ENCODE data around the gene BRMS1.
"Not testable (repeated sequence)": the region's sequence is repeated elsewhere in the genome, so short reads cannot be mapped to it uniquely, and the experiment has no call there.

Gene BRMS1

DNA sequence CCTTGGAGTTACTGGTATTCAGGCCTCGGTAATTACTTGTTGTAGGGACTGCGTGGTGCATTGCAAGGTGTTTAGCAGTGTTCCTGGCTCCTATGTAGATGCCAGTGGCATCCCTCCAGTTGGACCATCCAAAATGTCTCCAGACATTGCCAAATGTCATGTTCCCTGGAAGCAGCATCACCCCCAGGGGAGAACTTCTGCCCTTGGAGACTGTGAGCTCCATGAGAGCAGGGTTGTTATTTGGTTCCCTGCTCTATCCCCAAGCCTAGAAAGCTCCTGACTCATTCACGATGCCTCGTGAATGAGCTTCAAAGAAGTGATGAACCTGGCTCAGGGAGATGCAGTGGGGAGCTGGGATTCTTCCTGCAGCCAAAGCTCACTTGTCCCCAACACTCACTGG lies 23.3 kb downstream of the BRMS1 start:
- no peak for DNase-seq

DNA sequence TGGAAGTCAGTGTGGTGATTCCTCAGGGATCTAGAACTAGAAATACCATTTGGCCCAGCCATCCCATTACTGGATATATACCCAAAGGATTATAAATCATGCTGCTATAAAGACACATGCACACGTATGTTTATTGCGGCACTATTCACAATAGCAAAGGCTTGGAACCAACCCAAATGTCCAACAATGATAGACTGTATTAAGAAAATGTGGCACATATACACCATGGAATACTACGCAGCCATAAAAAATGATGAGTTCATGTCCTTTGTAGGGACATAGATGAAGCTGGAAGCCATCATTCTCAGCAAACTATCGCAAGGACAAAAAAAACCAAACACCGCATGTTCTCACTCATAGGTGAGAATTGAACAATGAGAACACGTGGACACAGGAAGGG lies 24.2 kb downstream of the BRMS1 start:
- not testable (repeated sequence) for DNase-seq

DNA sequence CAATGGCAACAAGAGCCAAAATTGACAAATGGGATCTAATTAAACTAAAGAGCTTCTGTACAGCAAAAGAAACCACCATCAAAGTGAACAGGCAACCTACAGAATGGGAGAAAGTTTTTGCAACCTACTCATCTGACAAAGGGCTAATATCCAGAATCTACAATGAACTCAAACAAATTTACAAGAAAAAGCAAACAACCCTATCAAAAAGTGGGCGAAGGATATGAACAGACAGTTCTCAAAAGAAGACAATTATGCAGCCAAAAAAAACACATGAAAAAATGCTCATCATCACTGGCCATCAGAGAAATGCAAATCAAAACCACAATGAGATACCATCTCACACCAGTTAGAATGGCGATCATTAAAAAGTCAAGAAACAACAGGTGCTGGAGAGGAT lies 24.6 kb downstream of the BRMS1 start:
- DNase-seq, result not testable (repeated sequence)

- DNase-seq, result no peak
These were observed 26.3 kb downstream of the BRMS1 start for GRCh38 chr11:66318600-66318970.

DNA sequence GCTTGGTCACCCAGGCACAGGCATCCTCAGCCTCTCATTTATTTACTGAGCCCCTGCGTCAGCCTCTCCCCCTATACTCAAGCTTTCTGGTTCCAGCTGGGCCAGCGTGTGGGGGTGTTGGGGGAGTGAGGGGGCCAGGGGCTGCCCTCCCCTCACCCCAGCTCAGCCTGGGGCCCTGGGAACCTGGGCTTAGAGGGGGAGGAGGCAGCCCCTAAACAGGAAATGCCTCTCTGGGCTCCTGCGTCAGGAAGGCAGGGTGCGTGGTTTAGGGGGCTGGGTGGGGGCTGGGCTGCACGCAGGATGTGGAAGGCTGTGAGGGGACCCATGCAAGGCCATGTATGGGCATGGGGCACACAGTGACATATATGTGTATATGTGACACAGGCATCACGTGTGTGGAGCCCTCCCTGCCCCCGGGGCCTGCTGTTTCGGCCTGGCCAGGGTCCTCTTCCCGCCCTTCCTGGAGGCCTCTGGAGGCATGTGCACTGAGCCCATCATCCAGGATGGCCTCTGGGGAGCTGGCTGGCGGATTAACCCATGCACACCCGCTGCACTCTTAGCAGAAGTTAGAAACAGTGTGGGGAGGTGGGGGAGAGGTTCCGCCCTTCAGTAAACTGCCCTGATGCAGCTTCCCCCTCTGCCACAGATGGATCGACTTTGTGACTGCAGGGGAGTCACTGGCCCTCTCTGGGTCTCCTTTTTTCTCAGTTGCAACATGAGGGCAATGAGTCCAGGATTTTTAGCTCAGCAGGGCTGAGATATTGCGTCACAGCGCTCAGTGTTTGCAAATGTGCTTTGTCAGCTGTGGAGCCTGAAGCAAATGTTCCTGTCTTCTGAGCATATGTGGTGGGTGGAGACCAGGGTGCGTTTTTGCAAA lies 26.9 kb downstream of the BRMS1 start:
- no peak for DNase-seq

DNA sequence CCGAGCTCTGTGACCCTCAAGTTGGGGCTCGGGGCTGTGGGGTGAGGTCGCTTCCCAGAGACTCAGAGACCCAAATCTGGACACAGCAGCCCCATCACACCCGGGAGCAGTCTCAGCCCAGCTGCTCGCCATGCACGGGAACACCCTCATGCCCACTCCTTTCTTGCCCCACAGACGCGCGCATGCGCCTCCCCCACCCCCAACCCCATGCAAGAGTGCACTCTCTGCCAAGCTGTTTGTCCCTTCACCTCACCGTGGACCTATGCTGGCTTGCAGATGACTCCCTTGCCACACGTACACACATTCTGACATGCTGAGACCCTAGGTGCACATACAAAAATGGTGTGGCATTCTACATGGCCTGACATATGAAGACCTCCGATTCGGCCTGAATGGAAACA lies 27.6 kb downstream of the BRMS1 start:
- no peak for DNase-seq

- no peak for DNase-seq
These were observed 28.1 kb downstream of the BRMS1 start, which contains the start of gene CD248 for GRCh38 chr11:66316849-66317251. TSS of gene CD248 (minus strand) at chr11:66317044. CDS start at chr11:66317027, 17 bp downstream.

DNA sequence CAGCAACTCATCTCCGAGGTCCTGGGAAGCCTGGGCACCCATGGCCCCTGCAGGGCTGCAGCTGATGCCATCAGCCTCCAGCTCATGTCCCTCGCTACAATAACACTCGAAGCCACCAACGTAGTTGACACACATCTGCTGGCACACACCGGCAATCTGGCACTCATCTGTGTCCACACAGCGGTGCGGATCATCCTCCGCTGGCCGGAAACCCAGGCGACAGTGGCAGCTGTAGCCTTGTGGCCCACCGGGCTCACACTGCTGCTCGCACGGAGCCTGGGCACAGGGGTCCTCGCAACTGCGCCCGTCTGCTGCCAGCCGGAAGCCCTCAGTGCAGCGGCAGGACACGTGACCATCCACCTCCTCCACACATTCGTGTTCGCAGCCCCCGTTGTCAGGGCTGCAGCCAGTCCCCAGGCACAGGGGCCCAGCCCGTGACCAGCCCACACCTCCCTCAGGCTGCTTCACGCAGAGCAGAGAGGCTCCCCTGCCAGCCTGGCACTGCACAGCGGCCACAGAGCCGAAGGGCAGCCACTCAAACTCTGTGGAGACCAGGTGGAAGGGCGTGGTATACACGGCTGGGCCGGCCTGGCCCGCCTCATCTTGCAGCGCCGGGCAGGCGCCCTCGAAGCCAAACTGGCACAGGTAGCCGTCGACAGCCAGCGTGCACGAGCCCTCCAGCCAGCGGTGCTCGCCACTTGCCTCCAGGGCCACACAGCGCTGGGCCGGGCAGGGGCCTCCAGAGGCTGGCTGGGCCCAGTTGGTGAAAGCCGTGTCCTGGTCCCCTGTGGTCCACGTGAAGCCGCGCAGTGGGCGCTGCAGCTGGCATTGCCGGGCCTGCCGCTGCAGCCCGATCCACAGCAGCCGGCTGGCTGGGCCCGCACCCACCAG lies 28.7 kb downstream of the BRMS1 start:
- no peak for DNase-seq

- no peak for DNase-seq
These were observed 29.4 kb downstream of the BRMS1 start for GRCh38 chr11:66315498-66315885.

DNA sequence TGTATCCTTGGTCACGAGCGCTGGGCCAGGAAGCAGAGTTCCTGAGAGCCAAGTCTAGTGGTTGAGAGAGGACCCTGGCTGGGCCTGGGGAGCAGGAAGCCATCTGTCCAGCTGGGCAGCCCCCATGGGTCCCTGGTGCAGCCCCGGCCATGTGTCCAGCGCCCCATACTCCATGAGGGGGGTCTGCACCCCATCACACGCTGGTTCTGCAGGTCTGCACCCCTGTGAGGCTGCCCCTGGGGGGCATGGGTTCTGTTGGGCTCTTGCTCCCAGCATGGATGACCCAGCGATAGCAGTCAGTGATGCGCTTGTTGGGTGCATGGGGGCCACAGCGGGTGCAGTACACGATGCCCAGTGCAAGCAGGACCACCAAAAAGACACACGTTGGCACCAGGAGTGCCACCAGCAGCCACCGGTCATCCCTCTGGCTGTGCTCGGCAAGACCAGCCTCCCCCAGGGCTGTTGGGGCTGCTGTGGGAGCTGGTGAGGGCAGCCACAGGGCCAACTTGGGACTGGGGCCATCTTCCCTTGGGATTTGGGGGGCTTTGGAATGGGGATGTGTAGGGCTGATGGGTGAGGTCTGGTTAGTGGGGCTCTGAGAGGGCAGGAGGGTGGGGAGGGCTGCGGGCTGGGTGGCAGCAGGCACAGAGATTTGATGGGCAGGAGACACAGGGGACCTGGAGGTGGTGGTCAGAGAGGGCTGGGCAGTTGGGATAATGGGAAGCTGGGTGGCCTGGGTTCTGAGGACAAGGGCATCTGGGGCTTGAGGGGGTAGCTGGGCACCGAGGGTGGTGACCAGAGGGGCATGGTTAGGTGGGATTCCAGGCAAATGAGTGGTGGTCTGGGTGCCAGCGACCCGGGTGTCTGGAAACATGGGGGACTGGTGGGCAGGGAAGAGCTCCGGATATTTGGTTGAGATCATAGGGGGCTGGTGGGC lies 30.1 kb downstream of the BRMS1 start:
- no peak for DNase-seq

DNA sequence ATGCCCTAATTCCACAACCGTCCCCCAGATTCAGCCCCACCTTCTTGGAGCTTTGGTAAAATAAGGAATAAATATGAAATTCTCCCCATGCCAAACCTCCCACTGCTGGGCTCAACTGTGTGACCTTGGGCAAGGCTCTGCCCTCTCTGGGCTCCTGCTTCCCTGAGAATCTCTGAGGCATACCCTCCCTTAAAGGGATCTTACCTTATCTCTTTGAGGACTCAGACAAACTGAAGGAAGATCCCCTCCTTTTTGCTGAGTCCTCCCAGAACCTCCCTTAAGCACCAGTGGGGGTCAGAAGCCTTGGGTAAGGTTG lies 30.8 kb downstream of the BRMS1 start:
- no peak for DNase-seq

GRCh38 chr11:66313321-66314185 lies 31.4 kb downstream of the BRMS1 start:
- no peak for DNase-seq

GRCh38 chr11:66312549-66313320 lies 32.2 kb downstream of the BRMS1 start:
- peak; percentile 94 for DNase-seq

DNA sequence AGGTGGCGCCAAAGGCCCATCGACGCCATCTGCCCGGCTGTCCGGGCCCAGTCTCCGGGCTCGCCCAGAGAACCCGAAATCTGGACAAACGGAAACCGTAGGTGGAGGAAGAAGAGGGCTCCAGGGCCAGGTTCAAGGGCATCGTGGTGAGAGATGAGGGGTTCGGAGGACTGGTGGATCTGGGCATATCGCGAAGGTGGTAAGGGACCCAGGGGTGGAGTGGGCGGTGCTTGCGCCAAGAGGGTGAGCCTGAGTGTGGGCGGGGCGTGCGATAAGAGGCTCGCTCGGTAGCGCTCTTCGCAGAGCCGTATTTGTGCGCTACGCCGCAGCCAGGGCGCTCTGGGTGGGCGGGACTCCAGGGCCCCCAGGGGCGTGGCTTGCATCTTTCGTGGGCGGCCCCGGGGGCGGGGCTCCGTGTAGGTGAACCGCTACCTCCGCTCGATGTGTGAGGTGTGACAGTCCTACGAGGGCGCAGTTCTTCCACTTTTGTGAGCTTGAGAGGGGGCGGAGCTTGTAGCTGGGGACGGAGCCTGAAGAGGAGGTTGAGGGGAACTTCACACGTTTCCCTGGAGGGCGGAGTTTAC lies 32.8 kb downstream of the BRMS1 start:
- DNase-seq, result peak; percentile 92

DNA sequence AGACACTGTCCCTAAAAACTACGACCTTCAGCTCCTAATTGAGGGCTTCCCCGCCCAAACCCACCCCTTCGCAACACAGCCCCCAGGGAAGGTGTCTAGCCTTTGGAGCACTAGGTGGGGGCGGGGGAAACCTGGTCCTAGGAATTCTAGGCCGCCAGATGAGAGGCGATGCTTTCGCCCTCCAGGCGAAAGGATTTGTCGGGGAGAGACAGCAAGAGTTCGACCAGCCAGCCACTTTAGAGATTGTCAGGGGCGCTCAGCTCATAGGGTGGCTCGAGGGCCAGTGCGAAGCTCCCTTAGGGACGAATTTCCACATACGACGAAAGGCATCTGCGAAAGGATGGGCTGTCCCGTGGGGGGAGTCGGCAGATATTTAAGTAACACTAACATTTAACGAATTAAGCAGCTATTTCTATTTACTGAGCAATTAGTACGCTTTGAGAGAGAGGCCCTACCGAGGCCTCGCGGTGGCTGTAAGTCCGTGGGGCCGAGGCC lies 33.4 kb downstream of the BRMS1 start:
- no peak for DNase-seq

DNA sequence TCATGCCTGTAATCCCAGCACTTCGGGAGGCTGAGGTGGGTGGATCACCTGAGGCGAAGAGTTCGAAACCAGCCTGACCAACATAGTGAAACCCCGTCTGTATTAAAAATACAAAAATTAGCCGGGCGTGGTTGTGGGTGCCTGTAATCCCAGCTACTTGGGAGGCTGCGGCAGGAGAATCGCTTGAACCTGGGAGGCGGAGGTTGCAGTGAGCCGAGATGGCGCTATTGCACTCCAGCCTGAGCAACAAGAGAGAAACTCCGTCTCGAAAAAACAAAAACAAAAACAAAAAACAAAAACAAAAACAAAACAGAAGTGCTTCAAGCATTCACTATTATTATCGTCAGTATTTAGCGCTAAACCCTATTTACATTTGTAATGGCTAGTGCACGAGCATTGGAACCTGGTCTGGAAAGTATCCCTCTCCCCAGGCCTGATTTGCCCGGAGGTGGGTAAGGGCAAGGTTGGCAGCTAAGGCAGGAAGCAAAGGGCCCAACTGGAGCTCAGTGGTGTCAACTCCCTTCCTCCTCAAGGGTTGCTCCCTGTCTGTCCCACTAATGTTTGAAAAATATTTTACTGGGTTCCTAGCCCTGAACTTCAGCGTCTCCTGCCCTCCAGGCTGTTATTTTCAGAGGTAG lies 34.0 kb downstream of the BRMS1 start:
- DNase-seq, result not testable (repeated sequence)

DNA sequence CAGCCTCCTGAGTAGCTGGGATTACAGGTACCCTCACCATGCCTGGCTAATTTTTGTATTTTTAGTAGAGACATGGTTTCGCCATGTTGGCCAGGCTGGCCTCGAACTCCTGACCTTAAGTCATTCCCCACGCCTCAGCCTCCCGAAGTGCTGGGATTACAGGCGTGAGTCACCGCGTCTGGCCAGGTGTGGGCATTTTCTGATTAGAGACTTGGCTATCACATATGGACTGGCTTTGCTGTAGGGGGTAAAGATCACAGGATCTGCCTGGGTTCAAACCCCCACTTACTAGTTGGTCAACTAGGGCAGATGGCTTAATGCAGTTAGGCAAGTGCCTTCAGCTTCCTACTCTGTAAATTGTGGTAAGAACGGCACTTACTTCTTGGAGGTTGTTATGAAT lies 34.6 kb downstream of the BRMS1 start:
- DNase-seq, result no peak

DNA sequence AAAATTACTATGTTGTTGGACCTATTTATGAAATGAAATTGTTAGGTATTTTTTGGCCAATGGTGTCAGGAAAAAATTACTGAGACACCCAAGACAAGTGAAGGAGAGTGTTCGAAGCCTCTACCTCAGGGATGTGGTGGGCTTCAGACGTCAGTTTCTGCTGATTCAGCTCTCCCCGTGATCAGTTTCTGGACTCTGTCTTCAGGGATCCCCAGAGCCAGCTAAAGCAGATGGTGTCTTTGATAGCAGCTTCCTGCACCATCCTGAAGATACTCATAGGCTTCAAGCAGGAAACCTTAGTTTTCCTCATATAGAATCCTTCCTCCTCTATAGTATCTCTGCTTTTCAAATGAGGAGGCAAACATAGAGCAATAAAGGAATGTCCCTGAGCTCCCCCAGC lies 35.4 kb downstream of the BRMS1 start:
- DNase-seq, result no peak

- DNase-seq, result no peak
These were observed 42.2 kb downstream of the BRMS1 start for GRCh38 chr11:66302656-66303055.

GRCh38 chr11:66299186-66299585 lies 45.7 kb downstream of the BRMS1 start:
- no peak for DNase-seq

Measured in NCI-H2107 (cell line).